Endothelial cell of umbilical vein (primary cell): ENCODE data around the gene S100A5. TPM values are rescaled to one million over a fixed set of nuclear protein-coding genes. Genes with fewer than 3 reads are reported as not detected.

Experiments
- BruUV-seq: library from RNA; stranded (reverse); fragments of 400-500 nt; replicated peaks from 2 replicates; lab custom pipeline; 2021; lab: Mats Ljungman, UMichigan
- CTCF ChIA-PET: fragments of 300-600, 350-600 bp; sonication (Branson Sonifier 250); formaldehyde crosslinking; loops from one replicate; lab custom pipeline; 2021; ENCODE audit warnings: antibody characterized with exemption, inconsistent platforms; lab: Charles Lee
- POLR2A ChIA-PET: fragments of 300-600, 350-600 bp; sonication (Branson Sonifier 250); formaldehyde crosslinking; loops from one replicate; lab custom pipeline; 2021; ENCODE audit warnings: antibody characterized with exemption, inconsistent platforms; lab: Charles Lee
- DNase-seq: peaks from one replicate; pipeline ENCODE4 v3.0.0-alpha.2; 2011; ENCODE audit warnings: low read depth, low spot score
- FAIRE-seq: peaks from 2 replicates; lab custom pipeline; 2011; peaks lifted over from hg19 to GRCh38; lab: Jason Lieb, UNC
- H2AFZ ChIP-seq: 2 replicates; pipeline ENCODE4 v1.6.0; 2012; ENCODE audit warnings: low read depth, low read length, control low read depth, inconsistent platforms
- H3K27ac ChIP-seq: 2 replicates; pipeline ENCODE4 v1.5.1; 2011; ENCODE audit warnings: low read depth, mild to moderate bottlenecking, control low read depth, low read length, moderate library complexity; ENCODE audit not compliant: insufficient read depth
- H3K27me3 ChIP-seq, 2 experiments: 2 replicates each; pipeline versions ENCODE4 v1.6.0 to v1.6.1; 2011; ENCODE audit warnings: low read length in 2 of 2, mixed read lengths in 1 of 2; ENCODE audit not compliant: control insufficient read depth in 2 of 2, insufficient read depth in 2 of 2
- H3K36me3 ChIP-seq, 2 experiments: 2 replicates in 1 of 2; 3 replicates in 1 of 2; pipeline ENCODE4 v1.5.1; 2011; ENCODE audit warnings: low read length in 2 of 2, mild to moderate bottlenecking in 1 of 2, moderate library complexity in 1 of 2; ENCODE audit not compliant: control insufficient read depth in 2 of 2, insufficient read depth in 2 of 2; ENCODE audit errors: extremely low read depth in 1 of 2
- H3K4me1 ChIP-seq: 3 replicates; pipeline ENCODE4 v1.5.1; 2011; ENCODE audit warnings: mild to moderate bottlenecking, low read length; ENCODE audit not compliant: control insufficient read depth, insufficient read depth; ENCODE audit errors: extremely low read depth
- H3K4me2 ChIP-seq: 2 replicates; pipeline ENCODE4 v1.6.1; 2011; ENCODE audit warnings: low read length, control low read depth, mixed read lengths; ENCODE audit not compliant: insufficient read depth
- H3K4me3 ChIP-seq, 3 experiments: fragments of 200-600 bp in 1 of 3; sonication (generic), shearing (Covaris generic) in 1 of 3; replicated peaks in 1 of 3; 2 replicates each; pipeline ENCODE4 v1.5.1; 2011 to 2016; ENCODE audit warnings: control low read depth in 3 of 3, low read length in 3 of 3, mild to moderate bottlenecking in 2 of 3, inconsistent platforms in 1 of 3, low read depth in 1 of 3, moderate library complexity in 1 of 3; ENCODE audit not compliant: insufficient read depth in 1 of 3
- H3K79me2 ChIP-seq: 2 replicates; pipeline ENCODE4 v1.6.0; 2012; ENCODE audit warnings: low read length, inconsistent platforms; ENCODE audit not compliant: control insufficient read depth, insufficient read depth
- H3K9ac ChIP-seq: replicated peaks from 2 replicates; pipeline ENCODE3; 2011; ENCODE audit warnings: low read length, control low read depth; ENCODE audit not compliant: insufficient read depth; ENCODE audit errors: extremely low read depth
- H3K9me1 ChIP-seq: replicated peaks from 3 replicates; pipeline ENCODE4 v1.6.0; 2011; ENCODE audit warnings: mild to moderate bottlenecking, low read length; ENCODE audit not compliant: control insufficient read depth, insufficient read depth; ENCODE audit errors: extremely low read depth
- H3K9me3 ChIP-seq: replicated peaks from 2 replicates; pipeline ENCODE4 v1.5.1; 2012; ENCODE audit warnings: low read length, inconsistent platforms; ENCODE audit not compliant: control insufficient read depth, insufficient read depth
- H4K20me1 ChIP-seq: replicated peaks from 2 replicates; pipeline ENCODE3; 2011; ENCODE audit warnings: mild to moderate bottlenecking, low read length; ENCODE audit not compliant: control insufficient read depth, insufficient read depth; ENCODE audit errors: extremely low read depth
- CTCF ChIP-seq, 2 donors: IDR thresholded peaks; 1 replicate in 1 of 2; 2 replicates in 1 of 2; pipeline ENCODE4 v1.5.1; 2011; ENCODE audit warnings: low read length in 2 of 2, mild to moderate bottlenecking in 2 of 2, moderate library complexity in 2 of 2, control low read depth in 1 of 2, inconsistent platforms in 1 of 2, low read depth in 1 of 2; ENCODE audit not compliant: insufficient read depth in 1 of 2; ENCODE audit errors: extremely low read depth in 1 of 2
- EZH2 ChIP-seq: IDR thresholded peaks from 2 replicates; pipeline ENCODE4 v1.6.1; 2012; ENCODE audit warnings: borderline replicate concordance, low read depth, mild to moderate bottlenecking, moderate library complexity, low read length, inconsistent platforms; ENCODE audit not compliant: severe bottlenecking
- FOS ChIP-seq: IDR thresholded peaks from 2 replicates; pipeline ENCODE4 v1.6.1; 2011; ENCODE audit warnings: mild to moderate bottlenecking, low read length, moderate library complexity, borderline replicate concordance; ENCODE audit not compliant: insufficient read depth
- GATA2 ChIP-seq: IDR thresholded peaks from 2 replicates; pipeline ENCODE4 v1.7.0; 2011; ENCODE audit warnings: low read depth, mild to moderate bottlenecking, moderate library complexity, mixed read lengths, low read length; ENCODE audit not compliant: insufficient read length, insufficient read depth
- JUN ChIP-seq: IDR thresholded peaks from 2 replicates; pipeline ENCODE4 v1.6.1; 2011; ENCODE audit warnings: borderline replicate concordance, low read depth; ENCODE audit not compliant: insufficient read length, insufficient read depth
- MAX ChIP-seq: IDR thresholded peaks from 2 replicates; pipeline ENCODE4 v1.6.1; 2011; ENCODE audit not compliant: insufficient read depth, insufficient read length
- MYC ChIP-seq: IDR thresholded peaks from one replicate; pipeline ENCODE4 v1.6.1; 2011; ENCODE audit warnings: mild to moderate bottlenecking, low read depth, low read length
- POLR2A ChIP-seq: IDR thresholded peaks from 2 replicates; pipeline ENCODE4 v1.6.1; 2012; ENCODE audit warnings: low read depth, mild to moderate bottlenecking, control low read depth, low read length
- POLR2AphosphoS5 ChIP-seq: IDR thresholded peaks from 2 replicates; pipeline ENCODE4 v1.6.1; 2012; ENCODE audit warnings: low read depth, mild to moderate bottlenecking, control low read depth, low read length, moderate library complexity; ENCODE audit not compliant: insufficient read depth
- dilution Hi-C: fragments of 300-500 bp; cut with MboI; formaldehyde crosslinking; loops from one replicate; pipeline ENCODE4 v1.15.0; 2019; ENCODE audit warnings: low sequenced_read_pairs; ENCODE audit not compliant: extremely low pct_ligation_motif_present
- intact Hi-C: fragments of 100-400 bp; cut with micrococcal nuclease; formaldehyde crosslinking; loops from one replicate; pipeline ENCODE4 v1.10.0; 2022
- polyA plus RNA-seq, 4 experiments: library from polyadenylated mRNA; depleted of rRNA in 3 of 4; stranded (reverse) in 3 of 4; unstranded in 1 of 4; fragments of >200 nt; gene quantifications; 2 replicates each; pipeline versions ENCODE4 v1.2.1 to v1.2.3, GENCODE V29; 2011 to 2012; ENCODE audit warnings: missing spikeins in 1 of 4
- total RNA-seq: library from RNA; stranded (reverse); gene quantifications from 2 replicates; pipeline ENCODE4 v1.2.3, GENCODE V29; 2021

The S100A5 gene
- total and polyA plus RNA-seq, 2 donors (not counting 3 experiments of a cell fraction or from before 2014, with no cell fraction given), result not detected

GRCh38 chr1:153571706-153572105 is 31.0 kb upstream of the S100A5 start:
- POLR2A ChIA-PET, result interaction anchor here (0.7 to 1.0 kb wide), 4 partner anchors 37 to 63 kb away, joined by 3 to 6 read pairs (median 4); partner anchors contain the start of genes CHTOP and S100A16
- intact Hi-C loops (loop anchor here (1.0 to 2.0 kb wide), 9 partner anchors 27 to 415 kb away; partner anchors contain the start of genes CHTOP, RAB13, S100A13 and SNAPIN), dilution Hi-C loops (no loop called here)
- Histone ChIP-seq H3K79me2 (no peaks in the 10 kb centered on the region), H3K4me2 (no peak overlapping the region), H3K9me1 (no peaks in the 10 kb centered on the region), H3K27me3 (no peaks in the 10 kb centered on the region), H3K9ac (no peak overlapping the region), H3K36me3 (no peaks in the 10 kb centered on the region), H2AFZ (no peak overlapping the region), H4K20me1 (no peaks in the 10 kb centered on the region), H3K9me3 (no peaks in the 10 kb centered on the region), H3K4me1 (peaks cover 24% of the 10 kb centered on the region), H3K4me3 (no peak overlapping the region), H3K27ac (no peak overlapping the region)
- DNase-seq (no peak), FAIRE-seq (no peak)
- BruUV-seq, result no TSS peak
- CTCF ChIA-PET, result interaction anchor here (0.6 to 6.3 kb wide), 28 partner anchors 8 to 416 kb away, joined by 3 to 216 read pairs (median 10); partner anchors contain the start of genes CHTOP, S100A1, S100A13 and S100A14
- no peak for TF ChIP-seq POLR2AphosphoS5

GRCh38 chr1:153570874-153571273 is 30.1 kb upstream of the S100A5 start:
- Histone ChIP-seq H3K9me3 (no peaks in the 10 kb centered on the region), H3K4me2 (no peak overlapping the region), H3K27me3 (no peaks in the 10 kb centered on the region), H4K20me1 (no peaks in the 10 kb centered on the region), H3K4me3 (no peak overlapping the region), H3K79me2 (no peaks in the 10 kb centered on the region), H3K36me3 (no peaks in the 10 kb centered on the region), H3K9ac (no peak overlapping the region), H3K9me1 (no peaks in the 10 kb centered on the region), H3K4me1 (peaks cover 30% of the 10 kb centered on the region), H3K27ac (no peak overlapping the region), H2AFZ (no peak overlapping the region)
- no TSS peak for BruUV-seq
- intact Hi-C loops (no loop called here), dilution Hi-C loops (no loop called here)
- CTCF ChIA-PET, result interaction anchor here (0.6 to 6.3 kb wide), 6 partner anchors 37 to 416 kb away, joined by 4 to 216 read pairs (median 100); partner anchors contain the start of genes S100A1, S100A13, S100A16 and S100A6
- FAIRE-seq, result no peak
- DNase-seq, result no peak
- POLR2A ChIA-PET, result interaction anchor here (1.1 kb wide), 1 partner anchor 63 kb away, joined by 3 read pairs; the partner anchor contains the start of gene CHTOP
- no peak for TF ChIP-seq MYC
- no peak for TF ChIP-seq FOS
- TF ChIP-seq CTCF (IDR thresholded peaks at IDR 0.05; ENCODE audit: extremely low read depth in 1 of 2, insufficient read depth in 1 of 2, low read depth in 1 of 2, low read length in 2 of 2), result no peak
- no peak for TF ChIP-seq EZH2
- TF ChIP-seq POLR2AphosphoS5, result no peak
- no peak for TF ChIP-seq POLR2A
- no peak for TF ChIP-seq JUN
- no peak for TF ChIP-seq GATA2
- no peak for TF ChIP-seq MAX
